Right kidney (tissue), 1 donor: ENCODE measurements around the gene TFDP1.
"Not testable (repeated sequence)": the region's sequence is repeated elsewhere in the genome, so short reads cannot be mapped to it uniquely, and the experiment has no call there.

ENCODE experiments used
- DNase-seq: peaks from one replicate; pipeline ENCODE4 v3.0.0-alpha.2; 2016

Gene TFDP1

DNA sequence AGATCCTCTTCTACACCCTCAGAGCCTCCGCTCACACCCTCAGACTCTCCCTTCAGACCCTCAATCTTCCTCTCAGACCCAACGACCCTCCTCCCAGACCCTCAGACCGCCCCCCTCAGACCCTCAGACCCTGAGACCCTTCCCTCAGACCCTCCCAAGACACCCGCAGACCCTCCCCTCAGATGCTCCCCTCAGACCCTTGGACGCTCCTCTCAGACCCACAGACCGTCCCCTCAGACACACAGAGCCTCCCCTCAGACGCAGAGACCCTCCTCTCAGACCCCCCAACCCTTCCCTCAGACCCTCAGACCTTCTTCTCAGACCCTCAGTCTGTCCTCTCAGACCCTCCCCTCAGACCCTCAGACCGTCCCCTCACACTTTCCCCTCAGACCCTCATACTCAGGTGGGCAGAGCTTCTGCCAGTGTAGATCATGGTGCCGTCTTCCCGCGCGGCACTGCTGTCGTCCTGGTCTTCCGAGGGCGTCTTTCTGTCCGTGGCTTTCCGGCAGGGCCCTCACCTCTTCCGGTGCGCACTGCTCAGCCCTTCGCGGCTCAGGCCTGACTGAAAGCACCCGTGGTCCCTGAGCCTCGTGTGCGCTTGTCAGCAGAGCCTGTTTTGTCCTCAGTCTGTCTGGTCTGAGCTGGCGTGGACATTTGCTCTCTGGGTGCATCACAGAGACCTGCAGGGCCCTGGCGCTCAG lies 18.9 kb upstream of the TFDP1 start:
- DNase-seq = no peak

DNA sequence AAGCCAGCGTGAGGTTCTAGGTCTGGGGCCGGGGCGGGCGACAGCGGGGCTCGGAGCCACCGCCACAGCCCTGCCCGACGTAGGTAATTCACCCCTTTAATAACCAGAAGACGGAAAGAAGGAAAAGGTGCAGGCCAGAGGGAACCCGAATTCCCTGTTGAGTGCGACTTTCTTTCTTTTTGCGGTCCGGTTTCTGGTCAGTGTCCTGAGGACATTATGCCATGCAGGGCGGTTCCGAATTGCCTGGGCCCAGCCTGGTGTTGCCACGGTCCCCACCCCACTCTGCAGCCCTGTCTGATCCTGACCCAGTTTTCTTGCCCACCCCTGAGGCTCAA lies 18.4 kb upstream of the TFDP1 start:
- no peak for DNase-seq

DNA sequence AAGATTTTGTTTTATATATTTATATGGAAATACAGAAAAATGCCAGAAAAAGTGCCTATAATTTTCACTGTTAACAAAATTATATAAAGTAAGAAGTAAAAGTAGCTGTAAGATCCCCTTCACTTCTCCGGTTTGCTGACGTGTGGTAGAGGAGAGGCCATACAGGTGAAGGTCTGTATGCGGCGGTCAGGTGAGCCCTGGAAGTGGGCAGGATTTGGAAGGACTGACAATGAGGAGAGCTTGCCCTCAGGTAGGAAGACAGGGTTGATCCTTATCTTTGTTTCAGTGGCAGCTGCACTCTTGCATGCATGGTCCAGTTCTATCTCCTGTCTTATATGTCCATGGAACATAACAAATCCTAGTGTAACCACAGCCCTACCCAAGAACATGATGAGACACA lies 16.9 kb upstream of the TFDP1 start:
- DNase-seq = no peak

DNA sequence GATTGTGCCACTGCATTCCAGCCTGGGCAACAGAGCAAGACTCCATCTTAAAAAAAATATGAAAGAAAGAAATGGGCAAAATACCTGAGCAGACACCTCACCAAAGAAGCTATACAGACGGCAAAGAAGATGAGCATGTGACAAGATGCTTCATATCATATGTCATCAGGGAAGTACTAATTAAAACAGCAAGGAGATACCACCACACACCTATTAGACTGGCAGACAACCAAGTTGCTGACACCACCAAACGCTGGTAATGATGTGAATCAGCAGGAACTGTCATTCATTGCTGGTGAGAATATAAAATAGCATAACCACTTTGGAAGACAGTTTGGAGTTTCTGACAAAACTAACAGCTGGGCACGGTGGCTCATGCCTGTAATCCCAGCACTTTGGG lies 11.5 kb upstream of the TFDP1 start:
- DNase-seq = no peak

DNA sequence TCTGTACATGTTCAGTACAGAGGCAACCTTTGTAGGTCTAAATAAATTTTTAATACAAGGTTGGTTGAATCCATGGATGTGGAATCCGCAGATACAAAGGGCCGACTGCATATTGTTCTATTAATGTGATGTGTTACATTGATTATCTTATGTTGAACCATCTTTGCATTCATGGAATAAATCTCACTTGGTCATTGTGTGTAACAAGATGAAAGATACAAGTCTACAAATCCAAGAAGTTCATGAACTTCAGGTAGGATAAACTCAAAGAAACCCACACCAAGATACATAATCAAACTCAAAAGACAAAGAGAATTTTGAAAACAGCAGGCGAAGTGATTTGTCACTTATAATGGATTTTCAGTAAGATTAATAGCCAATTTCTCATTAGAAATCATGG lies 8.0 kb upstream of the TFDP1 start:
- no peak for DNase-seq

DNA sequence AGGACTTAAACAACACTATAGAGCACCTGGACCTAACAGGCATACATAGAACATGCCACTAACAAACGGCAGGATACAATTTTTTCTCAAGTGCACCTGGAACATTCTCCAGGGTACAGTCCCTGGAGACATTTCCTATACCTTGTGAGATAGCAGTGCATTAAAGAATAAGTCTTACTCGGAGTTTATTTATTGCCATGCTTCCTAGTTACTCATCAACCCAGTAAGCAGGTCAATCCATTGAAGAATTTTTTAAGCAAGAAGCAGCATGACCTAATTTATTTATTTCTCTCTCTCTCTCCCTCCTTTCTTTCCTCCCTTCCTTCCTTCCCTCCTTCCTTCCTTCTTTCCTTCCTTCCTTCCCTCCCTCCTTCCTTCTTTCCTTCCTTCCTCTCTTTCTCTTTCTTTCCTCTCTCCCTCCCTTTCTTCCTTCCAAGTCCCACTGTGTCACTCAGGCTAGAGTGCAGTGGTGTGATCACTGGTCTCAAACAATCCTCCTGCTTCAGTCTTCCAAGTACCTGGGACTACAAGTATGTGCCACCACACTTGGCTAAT lies 6.6 kb upstream of the TFDP1 start:
- no peak for DNase-seq

DNA sequence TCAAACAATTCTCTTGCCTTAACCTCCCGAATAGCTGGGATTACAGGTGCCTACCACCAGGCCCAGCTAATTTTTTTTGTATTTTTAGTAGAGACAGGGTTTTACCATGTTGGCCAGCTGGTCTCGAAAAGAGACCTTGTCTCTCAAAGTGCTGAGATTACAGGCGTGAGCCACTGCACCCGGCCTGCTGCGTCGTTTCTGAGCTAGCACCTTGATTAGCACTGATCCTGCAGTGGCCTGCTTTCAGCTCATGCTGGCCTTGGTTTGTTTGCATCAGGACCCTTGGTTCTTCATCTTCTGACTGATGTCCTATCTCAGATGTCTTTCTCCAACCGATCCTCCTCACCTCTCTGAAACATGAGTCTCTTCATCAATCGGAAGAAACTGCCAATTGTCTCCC lies 4.9 kb upstream of the TFDP1 start:
- DNase-seq = no peak

DNA sequence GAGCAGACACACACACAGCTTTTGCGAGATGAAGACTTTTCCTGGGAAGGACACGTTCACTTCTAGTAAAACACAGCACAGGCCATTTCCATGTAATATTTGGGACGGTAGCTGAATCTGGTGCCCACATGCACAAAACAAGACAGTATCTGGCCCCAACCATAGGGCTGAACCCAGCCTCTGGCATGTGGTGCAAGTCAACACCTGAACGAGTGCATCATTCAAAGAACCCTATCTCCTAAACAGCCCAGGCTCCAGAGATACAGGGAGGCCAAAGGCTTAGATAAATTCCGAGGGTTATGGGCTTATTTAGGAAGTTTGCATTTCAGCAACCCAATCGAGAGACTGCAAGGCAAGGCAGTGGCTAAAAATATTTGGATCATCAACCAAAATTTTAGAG lies 2.7 kb upstream of the TFDP1 start:
- DNase-seq = no peak

DNA sequence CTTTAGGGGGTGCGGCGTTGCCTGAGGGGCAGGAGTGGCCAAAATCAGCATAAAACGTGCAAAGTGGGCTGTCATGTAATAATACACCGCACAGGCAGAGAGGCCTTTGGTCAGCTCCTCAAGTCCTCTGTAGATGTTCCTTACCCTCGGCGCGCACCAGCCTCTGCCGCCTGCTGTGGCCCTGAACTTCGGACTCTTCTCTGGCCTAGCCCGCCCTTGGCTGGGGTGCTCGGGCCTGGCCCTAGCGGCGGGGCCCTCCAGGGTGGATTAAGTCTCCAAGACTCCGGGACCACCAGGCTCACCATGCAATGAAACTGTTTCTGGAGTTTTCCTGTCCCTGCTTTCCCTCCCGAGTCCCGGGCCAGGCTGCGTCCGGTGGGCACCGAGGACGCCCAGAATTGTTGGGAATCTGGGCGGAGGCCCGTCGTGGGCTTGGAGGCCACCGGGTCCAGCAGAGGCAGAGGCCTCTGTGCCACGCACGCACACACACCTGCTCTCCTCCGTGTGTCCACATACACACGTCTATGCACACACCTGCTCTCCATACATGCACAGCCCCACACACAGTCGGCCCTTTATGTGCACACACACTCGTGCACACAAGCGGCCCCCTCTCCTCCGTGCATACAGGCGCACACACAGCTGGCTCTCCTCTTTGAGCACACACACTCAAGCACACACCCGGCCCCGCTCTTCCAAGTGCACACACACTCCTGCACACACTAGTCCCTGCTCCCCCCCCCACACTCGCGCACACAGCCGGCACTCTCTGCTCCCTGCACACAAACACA lies 1.5 kb upstream of the TFDP1 start:
- no peak for DNase-seq

DNA sequence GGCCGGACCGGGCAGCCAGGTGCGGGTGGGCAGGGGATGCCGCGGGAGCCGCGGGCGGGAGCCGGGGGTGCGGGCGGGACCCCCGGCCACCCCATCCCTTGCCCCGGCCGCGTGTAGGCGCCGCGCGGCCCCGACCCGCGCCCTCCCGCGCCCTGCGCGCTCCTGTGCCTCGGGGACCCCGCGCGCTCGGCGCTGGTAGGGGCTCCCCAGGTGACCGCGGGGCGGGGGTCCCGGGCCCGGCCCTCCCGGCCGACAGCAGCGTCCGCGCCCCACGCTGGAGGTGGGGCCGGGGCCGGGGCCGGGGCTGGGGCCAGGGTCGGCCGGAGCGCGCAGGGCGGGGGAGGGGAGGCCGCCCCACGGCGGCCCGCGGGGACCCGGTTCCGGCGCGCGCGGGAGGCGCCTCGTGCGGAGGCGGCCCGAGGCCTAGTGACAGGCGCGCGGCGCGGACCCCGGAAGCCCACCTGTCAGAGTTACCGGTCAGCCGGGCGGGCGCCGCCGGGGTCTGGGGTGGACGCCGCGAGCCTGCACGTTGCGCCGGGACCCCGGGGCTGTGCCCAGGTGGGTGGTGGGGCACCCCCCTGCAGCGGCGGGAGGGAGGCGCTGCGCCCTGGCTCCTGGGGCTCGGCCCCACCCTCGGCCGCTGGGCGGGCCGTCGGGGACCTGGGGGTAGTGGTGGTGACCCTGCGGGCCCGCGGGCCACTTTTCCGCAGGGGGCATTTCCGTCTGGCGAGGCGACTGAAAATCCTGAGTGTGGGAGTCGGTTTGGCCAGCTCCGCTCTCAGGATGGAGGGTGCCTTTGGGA lies 518 bp downstream of the TFDP1 start:
- peak; percentile 56 for DNase-seq

DNA sequence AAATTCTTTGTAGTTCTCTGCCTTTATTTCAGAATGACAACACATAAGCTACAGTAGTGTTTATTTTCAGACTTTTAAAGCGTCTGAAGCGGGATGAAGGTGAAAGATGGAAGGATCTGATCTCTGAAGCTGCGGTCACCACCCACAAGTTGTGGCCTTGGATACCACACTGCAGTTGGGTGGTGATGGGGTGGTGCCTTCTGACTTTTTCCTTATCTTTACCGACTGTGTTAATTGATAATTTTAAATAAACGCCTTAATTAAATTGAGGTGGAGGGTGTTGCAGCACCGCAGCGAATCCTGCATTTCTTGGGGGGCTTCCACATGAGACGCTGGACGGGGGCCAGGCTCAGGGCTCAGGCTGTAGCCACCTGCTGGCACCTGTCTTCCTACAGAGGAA lies 1.3 kb downstream of the TFDP1 start:
- no peak for DNase-seq

DNA sequence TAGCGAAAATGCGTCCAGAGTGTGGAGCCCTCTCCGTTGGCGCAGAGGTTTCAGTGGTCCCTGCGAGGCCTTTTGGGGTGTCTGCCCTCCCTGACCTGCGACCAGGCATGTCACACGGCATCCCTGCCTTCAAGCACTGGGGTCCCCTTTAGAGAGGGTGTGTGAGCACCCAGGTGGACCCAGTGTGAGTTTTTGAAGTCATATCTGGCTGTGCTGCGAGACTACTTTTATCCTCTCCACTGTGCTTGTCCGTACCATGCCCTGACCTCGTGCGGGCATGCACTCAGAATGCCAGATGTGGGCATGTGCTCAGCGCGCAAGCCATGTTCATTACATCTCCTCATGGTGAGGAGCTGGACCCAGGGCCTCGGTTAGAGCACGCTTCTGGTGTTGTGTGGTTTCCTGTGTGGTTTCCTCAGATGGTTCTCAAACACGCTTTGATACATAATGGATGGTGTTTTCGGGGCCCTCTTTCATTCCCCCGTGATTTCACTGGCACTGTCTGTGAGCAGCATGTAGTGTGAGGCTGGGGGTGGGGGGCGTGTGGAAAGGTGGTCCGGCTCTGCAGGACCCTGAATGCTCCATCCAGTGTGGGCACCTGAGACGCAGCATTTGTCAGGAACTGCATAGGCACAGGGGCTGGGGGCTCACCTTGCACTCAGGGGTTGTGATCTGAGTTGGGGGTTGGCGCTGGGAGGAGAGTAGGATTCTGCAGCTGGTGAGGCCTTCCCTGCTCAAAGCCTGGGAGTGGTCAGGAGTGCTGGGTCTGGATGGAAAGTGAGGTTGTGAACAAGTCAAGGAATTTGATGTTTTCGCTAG lies 2.3 kb downstream of the TFDP1 start:
- DNase-seq = no peak

DNA sequence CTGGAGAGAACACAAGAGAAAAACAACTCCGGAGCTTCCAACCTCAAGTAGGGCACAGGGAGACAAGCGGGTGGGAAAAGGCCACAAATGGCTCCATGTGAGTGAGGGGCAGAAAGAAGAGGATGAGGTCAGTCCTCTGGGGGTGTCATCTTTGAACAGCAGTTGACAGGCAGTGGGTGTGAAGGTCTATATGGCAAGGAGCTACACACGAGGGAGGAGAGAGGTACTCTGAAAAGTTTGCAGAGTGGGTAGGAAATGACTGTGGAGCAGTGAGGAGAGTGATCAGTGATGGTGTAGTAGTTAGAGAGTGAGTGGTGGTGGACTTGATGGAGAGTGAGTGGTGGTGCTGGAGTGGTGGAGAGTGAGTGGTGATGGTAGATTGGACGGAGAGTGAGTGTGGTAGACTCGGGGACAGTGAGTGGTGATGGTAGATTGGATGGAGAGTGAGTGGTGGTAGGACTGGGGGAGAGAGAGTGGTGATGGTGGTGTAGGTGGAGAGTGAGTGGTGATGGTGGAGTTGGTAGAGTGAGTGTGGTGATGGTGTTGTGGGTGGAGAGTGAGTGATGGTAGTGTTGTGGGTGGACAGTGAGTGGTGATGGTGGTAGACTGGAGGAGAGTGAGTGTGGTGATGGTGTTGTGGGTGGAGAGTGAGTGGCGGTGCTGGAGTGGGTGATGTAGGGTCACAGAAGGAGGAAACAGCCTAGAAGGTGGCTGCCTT lies 4.0 kb downstream of the TFDP1 start:
- DNase-seq = no peak

DNA sequence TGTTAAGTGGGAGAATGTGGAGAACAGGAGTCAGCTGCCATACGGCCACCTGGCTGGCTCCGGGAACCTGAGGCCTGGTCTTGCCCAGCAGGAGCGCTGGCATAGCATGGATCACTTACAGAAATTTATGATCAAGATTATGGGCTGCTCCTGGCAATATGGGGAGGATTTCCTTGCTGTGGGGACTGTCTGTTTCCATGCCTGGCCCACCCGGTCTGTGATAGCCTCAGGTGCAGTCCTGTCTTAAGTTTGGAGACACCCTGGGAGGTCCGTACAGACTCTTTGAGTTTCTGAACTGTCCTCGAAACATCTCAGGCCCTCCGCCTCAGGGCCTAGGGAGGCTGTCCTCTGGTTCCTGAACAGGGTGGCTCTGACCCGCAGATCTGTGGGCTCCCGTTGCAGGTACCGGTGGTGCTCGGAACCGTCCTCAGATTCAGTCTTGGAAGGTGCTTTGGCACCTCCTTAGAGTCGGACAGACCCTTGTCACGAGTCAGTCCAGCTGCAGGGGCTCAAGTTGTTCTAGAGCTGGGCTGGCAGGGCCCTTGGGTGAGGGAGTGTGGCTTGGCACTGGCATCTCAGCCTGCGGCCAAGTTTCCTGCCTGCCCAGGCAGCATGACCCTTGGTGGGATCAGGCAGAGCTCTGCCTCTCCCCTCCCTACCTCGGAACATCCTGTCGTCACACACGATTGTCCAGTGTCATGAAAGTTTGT lies 4.9 kb downstream of the TFDP1 start:
- no peak for DNase-seq

DNA sequence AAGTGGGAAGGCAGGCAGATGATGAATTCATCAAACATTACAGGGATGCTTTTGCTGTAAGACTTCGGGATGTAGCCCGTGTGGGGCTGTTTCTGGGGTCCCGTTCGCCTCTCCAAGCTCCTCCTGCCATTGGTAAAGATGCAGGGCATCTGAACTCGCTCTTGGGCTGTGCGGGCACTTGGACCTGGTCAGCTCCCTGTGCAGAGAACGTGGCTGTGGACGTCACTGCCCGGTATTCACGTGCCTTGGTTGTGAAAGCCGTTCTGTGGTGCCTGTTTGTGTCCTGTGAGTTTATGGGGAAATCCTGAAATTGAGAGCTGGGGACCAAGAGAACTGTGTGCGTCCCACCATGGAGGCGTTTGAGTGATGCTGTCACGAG lies 5.4 kb downstream of the TFDP1 start:
- DNase-seq = no peak

DNA sequence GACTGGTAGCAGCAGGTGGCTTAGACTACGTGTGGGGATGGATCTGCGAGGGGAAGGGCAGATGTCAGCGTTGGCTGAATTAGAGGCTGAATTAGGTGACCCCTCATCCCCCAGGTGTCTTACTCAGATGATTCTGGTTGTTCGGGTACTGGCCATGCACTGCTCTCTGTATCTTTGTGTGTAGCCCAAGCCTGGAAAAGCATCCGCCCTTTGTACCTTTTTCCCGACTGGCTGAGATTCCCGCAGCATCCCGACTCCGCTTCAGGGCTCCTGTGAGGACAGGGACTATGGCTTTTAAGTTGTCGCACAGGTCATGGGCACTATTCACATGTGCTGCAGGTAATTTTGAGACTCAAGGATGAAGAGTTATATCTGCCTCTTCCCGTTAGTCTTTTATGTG lies 7.2 kb downstream of the TFDP1 start:
- DNase-seq = no peak

DNA sequence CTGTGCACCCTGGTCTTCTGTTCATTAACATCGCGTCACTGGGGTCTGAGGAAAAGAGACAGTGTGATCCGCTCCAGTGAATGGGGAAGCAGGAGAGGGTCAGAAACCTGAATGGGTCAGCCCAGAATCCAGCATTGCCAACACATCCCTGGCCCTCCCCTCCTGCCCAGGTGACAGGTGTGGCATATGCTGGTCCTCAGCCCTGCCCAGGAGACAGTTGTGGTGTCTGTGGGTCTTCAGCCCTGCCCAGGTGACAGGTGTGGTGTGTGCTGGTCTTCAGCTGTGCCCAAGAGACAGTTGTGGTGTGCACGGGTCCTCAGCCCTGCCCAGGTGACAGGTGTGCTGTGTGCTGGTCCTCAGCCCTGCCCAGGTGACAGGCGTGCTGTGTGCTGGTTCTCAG lies 8.0 kb downstream of the TFDP1 start:
- no peak for DNase-seq

DNA sequence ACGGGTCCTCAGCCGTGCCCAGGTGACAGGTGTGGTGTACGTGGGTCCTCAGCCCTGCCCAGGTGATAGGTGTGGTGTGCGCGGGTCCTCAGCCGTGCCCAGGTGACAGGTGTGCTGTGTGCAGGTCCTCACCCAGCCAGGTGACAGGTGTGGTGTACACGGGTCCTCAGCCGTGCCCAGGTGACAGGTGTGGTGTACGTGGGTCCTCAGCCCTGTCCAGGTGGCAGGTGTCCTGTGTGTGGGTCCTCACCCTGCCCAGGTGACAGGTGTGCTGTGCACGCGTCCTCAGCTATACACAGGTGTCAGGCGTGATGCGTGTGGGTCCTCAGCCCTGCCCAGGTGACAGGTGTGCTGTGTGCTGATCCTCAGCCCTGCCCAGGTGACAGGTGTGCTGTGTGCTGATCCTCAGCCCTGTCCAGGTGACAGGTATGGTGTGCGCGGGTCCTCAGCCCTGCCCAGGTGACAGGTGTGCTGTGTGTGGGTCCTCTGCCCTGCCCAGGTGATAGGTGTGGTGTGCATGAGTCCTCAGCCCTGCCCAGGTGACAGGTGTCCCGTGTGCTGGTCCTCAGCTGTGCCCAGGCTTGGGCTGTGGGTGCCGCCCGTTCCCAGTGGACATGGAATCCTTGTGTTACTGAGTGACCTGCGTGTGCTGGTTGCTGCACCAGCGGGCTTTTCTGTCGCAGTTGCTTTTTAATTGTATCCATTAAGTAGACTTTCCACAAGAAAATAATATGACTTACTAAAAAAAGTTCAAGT lies 9.7 kb downstream of the TFDP1 start:
- DNase-seq = not testable (repeated sequence)

DNA sequence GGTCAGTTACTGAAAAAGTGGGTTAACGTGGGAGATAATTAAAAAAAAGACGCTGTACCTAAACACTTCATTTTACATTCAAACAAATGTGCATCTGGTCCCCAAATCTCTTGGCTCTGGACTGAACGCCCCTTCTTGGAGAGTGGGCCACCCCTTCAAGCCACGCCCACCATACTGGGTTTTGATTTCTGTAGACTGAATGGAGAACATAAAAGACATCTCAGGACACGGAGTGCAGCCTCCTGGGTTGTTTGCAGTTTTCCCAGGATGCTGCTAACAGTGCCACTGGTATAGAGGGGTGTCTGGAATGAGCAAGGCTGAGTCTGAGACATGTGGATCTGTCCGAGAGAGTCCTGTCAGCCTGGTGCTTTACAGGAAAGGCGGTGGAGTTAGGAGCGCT lies 10.6 kb downstream of the TFDP1 start:
- no peak for DNase-seq
